Measurements from ENCODE around the gene RASGRF1. TPM values are rescaled to one million over a fixed set of nuclear protein-coding genes. Genes with fewer than 3 reads are reported as not detected.

Gene RASGRF1
- polyA plus RNA-seq, 1 donor from 2014 or later = 11.0 TPM

DNA sequence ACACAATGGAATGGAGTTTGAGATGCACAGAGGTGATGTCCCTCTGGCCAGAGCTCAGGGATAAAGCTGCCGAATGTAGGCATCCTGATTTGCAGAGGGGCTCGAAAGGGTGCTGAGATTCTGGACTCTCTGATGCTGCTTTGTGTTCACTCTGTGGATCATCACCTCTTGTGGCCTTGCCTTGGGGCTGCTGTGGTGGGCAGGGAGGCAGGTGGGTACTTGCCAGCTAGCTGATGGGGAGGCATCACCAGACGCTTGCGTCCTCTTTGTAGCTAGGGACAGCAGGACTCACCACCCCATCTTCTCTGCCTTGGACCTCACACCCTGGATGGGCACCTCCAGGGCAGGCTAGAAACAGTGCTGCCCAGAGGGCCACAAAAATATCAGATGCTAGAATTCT, 14.6 kb upstream of the RASGRF1 start:
- Histone ChIP-seq H3K9me2 (ENCODE audit: insufficient read depth, low read length) (no peaks in the 10 kb centered on the region), H3K9ac (ENCODE audit: low read length) (no peak overlapping the region), H3F3A (ENCODE audit: insufficient read depth, low read length, poor library complexity, severe bottlenecking) (no peaks in the 10 kb centered on the region), H3K9me3 (ENCODE audit: low read length) (no peaks in the 10 kb centered on the region), H3K36me3 (ENCODE audit: insufficient read depth, low read length) (no peaks in the 10 kb centered on the region), H3K27me3 (ENCODE audit: insufficient read depth, low read depth, low read length) (no peaks in the 10 kb centered on the region), H3K27ac (ENCODE audit: low read length) (no peak overlapping the region), H4K20me1 (ENCODE audit: insufficient read depth) (no peaks in the 10 kb centered on the region), H2AFZ (ENCODE audit: low read depth, low read length) (no peak overlapping the region), H3K79me2 (replicated peaks; ENCODE audit: insufficient read depth, low read length) (no peaks in the 10 kb centered on the region), H3K4me3 (ENCODE audit: low read length) (no peak overlapping the region), H3K4me2 (ENCODE audit: low read length) (no peak overlapping the region)
- TF ChIP-seq, protein P1, sequence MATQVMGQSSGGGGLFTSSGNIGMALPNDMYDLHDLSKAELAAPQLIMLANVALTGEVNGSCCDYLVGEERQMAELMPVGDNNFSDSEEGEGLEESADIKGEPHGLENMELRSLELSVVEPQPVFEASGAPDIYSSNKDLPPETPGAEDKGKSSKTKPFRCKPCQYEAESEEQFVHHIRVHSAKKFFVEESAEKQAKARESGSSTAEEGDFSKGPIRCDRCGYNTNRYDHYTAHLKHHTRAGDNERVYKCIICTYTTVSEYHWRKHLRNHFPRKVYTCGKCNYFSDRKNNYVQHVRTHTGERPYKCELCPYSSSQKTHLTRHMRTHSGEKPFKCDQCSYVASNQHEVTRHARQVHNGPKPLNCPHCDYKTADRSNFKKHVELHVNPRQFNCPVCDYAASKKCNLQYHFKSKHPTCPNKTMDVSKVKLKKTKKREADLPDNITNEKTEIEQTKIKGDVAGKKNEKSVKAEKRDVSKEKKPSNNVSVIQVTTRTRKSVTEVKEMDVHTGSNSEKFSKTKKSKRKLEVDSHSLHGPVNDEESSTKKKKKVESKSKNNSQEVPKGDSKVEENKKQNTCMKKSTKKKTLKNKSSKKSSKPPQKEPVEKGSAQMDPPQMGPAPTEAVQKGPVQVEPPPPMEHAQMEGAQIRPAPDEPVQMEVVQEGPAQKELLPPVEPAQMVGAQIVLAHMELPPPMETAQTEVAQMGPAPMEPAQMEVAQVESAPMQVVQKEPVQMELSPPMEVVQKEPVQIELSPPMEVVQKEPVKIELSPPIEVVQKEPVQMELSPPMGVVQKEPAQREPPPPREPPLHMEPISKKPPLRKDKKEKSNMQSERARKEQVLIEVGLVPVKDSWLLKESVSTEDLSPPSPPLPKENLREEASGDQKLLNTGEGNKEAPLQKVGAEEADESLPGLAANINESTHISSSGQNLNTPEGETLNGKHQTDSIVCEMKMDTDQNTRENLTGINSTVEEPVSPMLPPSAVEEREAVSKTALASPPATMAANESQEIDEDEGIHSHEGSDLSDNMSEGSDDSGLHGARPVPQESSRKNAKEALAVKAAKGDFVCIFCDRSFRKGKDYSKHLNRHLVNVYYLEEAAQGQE (IDR thresholded peaks at IDR 0.05; ENCODE audit: borderline replicate concordance) = no peak
- TF ChIP-seq RAD21 (conservative IDR thresholded peaks at IDR 0.05) (no peak), POLR2AphosphoS5 (IDR thresholded peaks at IDR 0.05) (no peak), SMC3 (conservative IDR thresholded peaks at IDR 0.05; ENCODE audit: poor library complexity) (no peak), EP300 (conservative IDR thresholded peaks at IDR 0.05; ENCODE audit: poor library complexity, severe bottlenecking) (no peak), EZH2 (IDR thresholded peaks at IDR 0.05; ENCODE audit: borderline replicate concordance, insufficient read depth, low read length, poor library complexity, severe bottlenecking) (no peak)
- TF ChIP-seq, protein P2, sequence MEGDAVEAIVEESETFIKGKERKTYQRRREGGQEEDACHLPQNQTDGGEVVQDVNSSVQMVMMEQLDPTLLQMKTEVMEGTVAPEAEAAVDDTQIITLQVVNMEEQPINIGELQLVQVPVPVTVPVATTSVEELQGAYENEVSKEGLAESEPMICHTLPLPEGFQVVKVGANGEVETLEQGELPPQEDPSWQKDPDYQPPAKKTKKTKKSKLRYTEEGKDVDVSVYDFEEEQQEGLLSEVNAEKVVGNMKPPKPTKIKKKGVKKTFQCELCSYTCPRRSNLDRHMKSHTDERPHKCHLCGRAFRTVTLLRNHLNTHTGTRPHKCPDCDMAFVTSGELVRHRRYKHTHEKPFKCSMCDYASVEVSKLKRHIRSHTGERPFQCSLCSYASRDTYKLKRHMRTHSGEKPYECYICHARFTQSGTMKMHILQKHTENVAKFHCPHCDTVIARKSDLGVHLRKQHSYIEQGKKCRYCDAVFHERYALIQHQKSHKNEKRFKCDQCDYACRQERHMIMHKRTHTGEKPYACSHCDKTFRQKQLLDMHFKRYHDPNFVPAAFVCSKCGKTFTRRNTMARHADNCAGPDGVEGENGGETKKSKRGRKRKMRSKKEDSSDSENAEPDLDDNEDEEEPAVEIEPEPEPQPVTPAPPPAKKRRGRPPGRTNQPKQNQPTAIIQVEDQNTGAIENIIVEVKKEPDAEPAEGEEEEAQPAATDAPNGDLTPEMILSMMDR (IDR thresholded peaks at IDR 0.05; ENCODE audit: poor library complexity, severe bottlenecking) = no peak

DNA sequence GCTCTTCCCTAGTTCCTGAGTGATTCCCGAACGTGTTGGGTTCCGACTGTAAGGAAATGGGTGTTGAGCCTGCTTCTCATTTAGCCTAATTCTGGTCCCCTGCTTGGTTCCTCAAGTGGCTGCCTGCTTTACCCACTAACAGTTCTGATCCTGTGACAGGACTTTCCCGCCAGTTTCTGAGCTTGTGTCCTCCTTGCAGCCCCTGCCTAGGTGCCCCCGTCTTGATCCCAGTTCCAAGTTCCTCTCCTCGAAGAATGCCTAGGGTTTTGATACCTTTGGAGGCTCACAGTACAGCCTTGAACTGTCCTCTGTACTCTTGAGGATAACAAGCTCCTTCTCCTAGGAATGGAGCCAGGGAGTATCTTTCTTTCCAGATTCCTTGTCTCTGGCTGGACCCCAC, 12.0 kb upstream of the RASGRF1 start:
- H3K27me3 ChIP-seq (ENCODE audit: insufficient read depth, low read depth, low read length) = peaks cover 3% of the 10 kb centered on the region
- TF ChIP-seq EZH2 (IDR thresholded peaks at IDR 0.05; ENCODE audit: borderline replicate concordance, insufficient read depth, low read length, poor library complexity, severe bottlenecking) = no peak
- TF ChIP-seq EP300 (conservative IDR thresholded peaks at IDR 0.05; ENCODE audit: poor library complexity, severe bottlenecking) = no peak
- no peak for TF ChIP-seq TAF1 (IDR thresholded peaks at IDR 0.05; ENCODE audit: low read depth)
- TF ChIP-seq, protein P1 (IDR thresholded peaks at IDR 0.05; ENCODE audit: borderline replicate concordance) = no peak
- TF ChIP-seq, protein P2 (IDR thresholded peaks at IDR 0.05; ENCODE audit: poor library complexity, severe bottlenecking) = no peak
- TF ChIP-seq MXI1 (conservative IDR thresholded peaks at IDR 0.05; ENCODE audit: poor library complexity, severe bottlenecking) = no peak
- TF ChIP-seq SMC3 (conservative IDR thresholded peaks at IDR 0.05; ENCODE audit: poor library complexity) = no peak
- H3F3A ChIP-seq (ENCODE audit: insufficient read depth, low read length, poor library complexity, severe bottlenecking) = no peaks in the 10 kb centered on the region
- H3K27ac ChIP-seq (ENCODE audit: low read length) = no peak overlapping the region
- H2AFZ ChIP-seq (ENCODE audit: low read depth, low read length) = no peak overlapping the region
- no peaks in the 10 kb centered on the region for H4K20me1 ChIP-seq (ENCODE audit: insufficient read depth)
- H3K4me3 ChIP-seq (ENCODE audit: low read length) = no peak overlapping the region
- H3K9me2 ChIP-seq (ENCODE audit: insufficient read depth, low read length) = no peaks in the 10 kb centered on the region
- H3K79me2 ChIP-seq (replicated peaks; ENCODE audit: insufficient read depth, low read length) = no peaks in the 10 kb centered on the region
- H3K9me3 ChIP-seq (ENCODE audit: low read length) = no peaks in the 10 kb centered on the region
- no peaks in the 10 kb centered on the region for H3K36me3 ChIP-seq (ENCODE audit: insufficient read depth, low read length)
- no peak overlapping the region for H3K4me2 ChIP-seq (ENCODE audit: low read length)
- no peak overlapping the region for H3K9ac ChIP-seq (ENCODE audit: low read length)

All from neural cell (in vitro differentiated cells).